ENCODE results near the gene TBC1D5.
"Not testable (repeated sequence)": the region's sequence is repeated elsewhere in the genome, so short reads cannot be mapped to it uniquely, and the experiment has no call there.

Gene TBC1D5

DNA sequence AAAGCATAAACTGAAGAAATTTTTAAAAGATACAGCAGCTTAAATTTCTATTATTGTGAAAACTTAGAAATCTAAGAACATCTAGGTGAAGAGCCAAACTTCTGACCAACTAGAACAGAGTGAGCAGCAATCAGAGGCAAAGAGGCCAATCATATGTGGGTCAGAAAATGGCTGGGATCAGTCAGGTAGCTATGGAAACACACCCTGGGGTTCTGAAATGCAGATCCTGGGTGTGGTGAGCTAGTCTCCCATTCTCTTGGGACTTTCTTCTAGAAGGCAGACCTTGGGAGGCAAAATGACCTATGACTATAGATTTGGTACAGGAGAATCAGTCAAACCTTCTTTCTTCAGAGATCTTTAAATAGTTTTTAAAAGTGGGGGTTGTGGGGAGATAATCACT lies 385.8 kb downstream of the TBC1D5 start:
- DNase-seq (ENCODE audit: low read depth in 2 of 2), result no peak

DNA sequence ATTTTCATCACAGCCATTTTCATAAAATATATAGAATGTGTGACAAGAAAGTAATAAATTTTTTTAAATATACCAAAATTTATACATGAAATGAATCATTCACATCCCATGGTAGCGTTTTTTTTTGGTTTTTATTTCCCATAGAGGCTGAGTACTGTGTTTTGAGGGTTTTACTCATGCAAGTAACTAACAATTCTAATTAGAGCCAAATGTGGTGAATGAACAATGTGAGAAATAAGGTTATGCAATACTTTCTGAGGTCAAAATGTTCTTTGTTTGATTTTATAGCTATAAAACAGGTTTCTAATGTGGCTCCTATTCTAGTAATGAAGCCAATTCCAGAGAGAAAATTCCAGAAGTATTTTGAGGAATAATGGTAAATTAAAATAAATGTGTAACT lies 386.8 kb downstream of the TBC1D5 start:
- DNase-seq (ENCODE audit: low read depth in 2 of 2), result no peak

DNA sequence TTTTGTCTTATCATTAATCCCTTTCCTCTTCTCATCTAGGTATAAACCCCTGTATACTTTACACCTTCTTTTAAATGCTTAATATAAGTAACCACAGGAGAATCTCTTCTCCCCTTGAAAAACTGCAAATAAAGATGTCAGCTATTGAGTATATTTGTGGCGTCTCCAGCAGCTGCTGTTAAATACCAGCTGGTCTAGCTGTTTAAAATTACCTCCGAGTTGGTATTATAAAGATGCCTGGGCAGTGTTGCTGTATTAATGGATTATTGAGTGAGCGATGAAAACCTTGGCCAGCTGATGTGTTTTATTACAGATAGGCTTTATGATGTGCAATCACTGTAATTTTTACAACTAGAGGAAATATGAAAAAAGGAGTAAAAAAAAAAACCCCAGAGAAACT lies 388.1 kb downstream of the TBC1D5 start:
- no peak for DNase-seq (ENCODE audit: low read depth in 2 of 2)

DNA sequence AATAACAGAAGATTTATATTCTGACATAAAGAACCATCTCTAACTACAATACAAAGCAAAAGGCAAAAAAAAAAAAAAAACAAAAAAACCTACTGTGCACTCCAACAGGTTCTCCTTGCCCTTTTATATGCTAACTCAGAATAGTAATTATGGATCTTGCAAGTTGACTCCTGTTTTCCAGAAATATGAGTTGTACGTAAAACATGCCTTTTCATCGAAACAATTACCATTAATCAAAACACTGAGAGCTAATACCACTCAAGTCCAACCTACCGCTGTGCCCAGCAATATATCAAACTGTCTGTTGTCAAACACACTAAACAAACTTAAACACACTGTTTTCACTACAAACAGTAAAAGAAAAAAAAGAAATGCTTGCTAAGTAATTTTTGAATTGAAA lies 389.8 kb downstream of the TBC1D5 start:
- DNase-seq (ENCODE audit: low read depth in 2 of 2), result no peak

DNA sequence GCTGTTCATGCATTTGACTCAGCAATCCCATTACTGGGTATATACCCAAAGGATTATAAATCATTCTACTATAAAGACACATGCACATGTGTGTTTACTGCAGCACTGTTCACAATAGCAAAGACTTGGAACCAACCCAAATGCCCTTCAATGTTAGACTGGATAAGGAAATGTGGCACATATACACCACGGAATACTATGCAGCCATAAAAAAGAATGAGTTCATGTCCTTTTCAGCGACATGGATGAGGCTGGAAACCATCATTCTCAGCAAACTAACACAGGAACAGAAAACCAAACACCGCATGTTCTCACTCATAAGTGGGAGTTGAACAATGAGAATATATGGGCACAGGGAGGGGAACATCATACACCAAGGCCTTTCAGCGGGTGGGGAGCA lies 391.2 kb downstream of the TBC1D5 start:
- DNase-seq (ENCODE audit: low read depth in 2 of 2), result not testable (repeated sequence)

DNA sequence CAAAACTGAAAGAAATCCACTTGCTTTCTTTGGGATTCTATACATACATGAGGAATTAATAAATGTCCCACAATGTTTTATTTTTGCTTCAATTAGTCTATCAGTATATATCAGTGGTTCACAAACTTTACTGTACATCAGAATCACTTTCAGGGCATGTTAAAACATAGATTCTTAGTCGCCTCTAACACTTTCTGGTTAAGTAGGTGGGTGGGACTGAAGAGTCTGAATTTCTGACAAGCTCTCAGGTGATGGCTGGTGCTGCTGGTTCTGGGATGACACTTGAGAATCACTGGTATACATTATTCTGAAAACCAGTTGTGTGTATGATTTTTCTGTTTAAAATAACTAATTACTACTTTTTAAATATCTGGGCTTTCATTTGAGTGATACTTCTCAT lies 393.3 kb downstream of the TBC1D5 start:
- DNase-seq (ENCODE audit: low read depth in 2 of 2), result no peak

DNA sequence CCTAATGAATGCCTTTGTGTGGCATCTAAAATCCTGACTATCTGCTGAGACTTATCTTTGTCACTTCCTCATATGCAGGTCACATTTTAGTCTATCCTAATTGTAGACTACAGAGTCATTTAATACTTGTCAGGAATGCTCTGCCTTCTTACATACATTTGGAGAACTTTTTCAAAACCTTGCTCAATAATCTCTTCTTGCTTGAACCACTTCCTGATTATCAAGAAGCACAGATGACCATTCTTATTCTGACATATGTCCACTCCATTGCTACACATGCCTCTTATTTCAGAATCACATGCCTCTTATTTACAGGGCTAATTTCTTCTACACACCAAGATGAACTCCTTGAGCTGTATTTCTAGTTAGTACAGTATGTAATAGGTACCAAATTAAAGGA lies 400.3 kb downstream of the TBC1D5 start:
- no peak for DNase-seq (ENCODE audit: low read depth in 2 of 2)

DNA sequence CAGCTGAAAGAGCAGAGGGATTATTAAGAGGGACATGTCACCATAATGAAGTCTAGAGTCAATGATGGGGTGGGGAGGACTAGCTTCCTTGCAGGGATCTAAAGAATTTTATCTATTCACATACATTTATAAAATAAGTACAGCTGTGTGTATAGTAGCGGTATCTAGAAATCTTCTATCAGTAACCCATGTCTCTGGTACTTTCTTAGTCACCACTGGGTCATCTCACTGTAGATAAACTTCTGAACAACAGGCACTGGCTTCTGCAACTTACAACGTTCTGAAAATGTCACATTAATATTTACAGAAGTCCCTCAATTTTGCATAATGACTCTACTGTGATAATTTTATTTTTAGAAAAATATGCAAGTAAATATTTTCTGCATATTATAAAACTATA lies 401.7 kb downstream of the TBC1D5 start:
- DNase-seq (ENCODE audit: low read depth in 2 of 2), result no peak

DNA sequence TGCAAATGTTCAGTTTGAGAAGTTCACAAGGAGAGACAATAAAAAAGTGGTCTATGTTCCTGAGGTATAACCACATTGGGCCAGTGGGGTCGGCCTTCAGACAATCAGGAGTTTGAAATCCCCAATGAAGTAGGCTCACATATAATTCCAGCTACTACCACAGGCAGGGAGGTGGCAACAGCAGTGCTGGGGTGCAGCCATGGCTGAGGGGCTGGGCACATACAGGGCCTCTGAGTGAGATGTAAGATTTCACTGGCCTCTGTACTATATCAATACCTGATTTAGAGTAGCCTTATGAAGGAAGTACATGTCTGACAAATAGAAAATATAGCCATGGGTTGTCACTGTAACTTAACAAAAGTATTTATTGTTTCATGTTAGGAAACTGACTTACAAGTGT lies 402.2 kb downstream of the TBC1D5 start:
- DNase-seq (ENCODE audit: low read depth in 2 of 2), result no peak

DNA sequence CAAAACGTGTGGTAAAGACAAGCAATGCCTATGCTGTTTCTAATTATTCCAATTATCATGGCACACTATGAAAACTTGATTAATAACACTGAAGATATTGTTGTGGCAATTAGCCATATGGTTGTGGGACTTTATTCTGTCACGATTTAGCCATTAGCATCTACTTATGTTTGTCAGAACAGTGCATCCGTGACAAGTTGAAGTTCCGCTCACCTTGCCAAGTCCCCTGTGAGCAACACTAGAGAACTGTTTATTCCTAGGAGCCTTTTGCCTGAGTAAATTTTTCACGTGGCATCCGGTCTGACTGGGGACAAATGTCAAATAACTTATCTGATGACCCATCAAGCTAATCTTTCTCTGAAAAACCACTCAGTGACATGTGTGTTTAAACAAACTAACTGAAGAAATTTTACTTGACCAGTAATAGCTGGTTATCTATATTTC lies 403.3 kb downstream of the TBC1D5 start:
- DNase-seq (ENCODE audit: low read depth in 2 of 2), result no peak

DNA sequence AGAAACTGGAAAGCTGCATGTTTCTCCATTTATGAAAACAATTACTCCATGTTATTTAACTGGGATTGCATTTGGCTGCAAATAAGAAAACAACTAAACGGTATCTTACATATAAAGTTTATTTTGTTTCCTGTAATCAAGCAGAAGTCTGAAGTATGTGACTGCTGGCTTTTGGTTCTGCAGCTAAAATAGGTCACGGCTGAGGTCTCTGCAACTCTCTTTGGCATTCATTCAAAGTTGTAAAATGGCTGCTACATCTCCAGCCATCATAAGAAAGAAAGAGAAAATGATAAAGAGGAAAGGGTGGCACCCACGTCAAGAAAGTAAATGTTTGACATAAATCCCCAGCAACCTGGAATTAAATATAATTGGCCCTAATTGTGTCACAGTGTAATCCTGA lies 406.1 kb downstream of the TBC1D5 start:
- no peak for DNase-seq (ENCODE audit: low read depth in 2 of 2)

DNA sequence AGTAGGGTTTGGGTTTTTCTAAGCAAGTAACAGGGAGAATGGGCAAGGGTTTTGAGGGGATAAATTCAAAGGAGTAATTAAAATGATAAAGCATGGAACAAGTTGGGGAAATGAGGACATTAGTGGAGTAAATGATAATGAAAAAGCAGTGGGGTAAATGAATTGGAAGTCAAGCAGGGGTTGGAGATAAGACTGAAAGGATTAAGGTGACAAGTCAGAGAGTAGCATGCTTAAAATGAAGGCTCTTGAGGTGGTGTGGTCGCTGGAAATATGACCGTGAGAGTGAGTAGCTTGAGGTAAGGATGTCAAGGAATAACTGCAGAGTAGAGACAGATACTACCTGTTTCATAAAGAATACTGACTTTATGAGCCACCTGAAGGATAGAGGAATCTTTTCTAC lies 408.5 kb downstream of the TBC1D5 start:
- DNase-seq (ENCODE audit: low read depth in 2 of 2), result no peak

DNA sequence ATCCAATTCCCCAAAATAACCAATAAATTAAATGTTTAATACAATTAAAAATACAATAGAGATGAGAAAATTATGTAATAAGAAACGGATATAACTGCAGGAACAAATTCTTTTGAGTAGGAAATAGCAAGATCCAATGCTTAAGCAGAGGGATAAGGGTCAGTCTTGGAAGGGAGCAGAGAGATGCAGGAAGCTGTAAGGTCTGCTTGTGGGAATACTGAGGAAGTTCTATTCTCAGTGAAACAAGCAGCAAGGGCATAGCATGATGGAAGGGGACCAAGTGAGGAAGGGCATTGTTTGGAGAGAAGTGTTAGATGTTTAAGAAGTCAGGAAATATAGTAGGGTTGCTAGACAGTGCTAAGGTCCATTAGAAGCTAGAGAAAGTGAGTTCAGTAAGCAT lies 409.0 kb downstream of the TBC1D5 start:
- DNase-seq (ENCODE audit: low read depth in 2 of 2), result no peak

DNA sequence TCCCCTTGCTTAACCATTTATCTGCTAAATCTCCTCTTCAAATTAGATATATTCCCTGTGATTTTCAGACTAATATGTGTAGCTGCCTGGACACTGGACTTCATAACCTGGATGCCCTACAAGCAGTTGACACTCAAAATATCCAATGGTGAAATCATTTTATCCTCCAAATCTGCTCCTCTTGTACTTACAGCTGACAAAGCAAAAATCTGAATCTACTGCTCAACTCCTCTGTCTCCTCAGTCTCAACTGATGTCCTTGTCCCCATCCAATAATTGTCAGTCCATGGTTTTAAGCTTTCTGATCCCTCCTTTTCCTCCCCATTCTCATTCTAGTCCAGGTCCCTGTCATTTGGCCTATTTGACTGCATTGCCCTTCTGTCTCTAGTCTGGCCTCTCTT lies 411.8 kb downstream of the TBC1D5 start:
- DNase-seq (ENCODE audit: low read depth in 2 of 2), result no peak

DNA sequence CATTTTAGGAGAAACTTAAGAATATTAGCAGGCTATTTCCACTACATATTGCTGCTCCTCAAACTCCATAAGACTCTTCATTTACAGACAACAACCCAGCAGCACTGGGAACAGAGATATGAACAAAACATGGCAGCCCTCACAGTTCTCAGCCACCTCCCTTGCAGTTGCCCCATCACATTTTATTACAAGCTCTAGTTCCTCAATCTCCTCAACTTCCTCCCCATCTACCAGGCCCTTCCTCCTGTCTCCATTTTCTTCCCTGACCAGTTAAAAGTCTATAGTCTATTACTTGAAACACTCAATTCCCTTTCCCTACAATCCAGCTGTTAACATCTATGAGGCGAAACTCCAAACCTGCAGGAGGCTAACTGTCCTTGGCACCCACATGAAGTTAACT lies 412.5 kb downstream of the TBC1D5 start:
- DNase-seq (ENCODE audit: low read depth in 2 of 2), result no peak

DNA sequence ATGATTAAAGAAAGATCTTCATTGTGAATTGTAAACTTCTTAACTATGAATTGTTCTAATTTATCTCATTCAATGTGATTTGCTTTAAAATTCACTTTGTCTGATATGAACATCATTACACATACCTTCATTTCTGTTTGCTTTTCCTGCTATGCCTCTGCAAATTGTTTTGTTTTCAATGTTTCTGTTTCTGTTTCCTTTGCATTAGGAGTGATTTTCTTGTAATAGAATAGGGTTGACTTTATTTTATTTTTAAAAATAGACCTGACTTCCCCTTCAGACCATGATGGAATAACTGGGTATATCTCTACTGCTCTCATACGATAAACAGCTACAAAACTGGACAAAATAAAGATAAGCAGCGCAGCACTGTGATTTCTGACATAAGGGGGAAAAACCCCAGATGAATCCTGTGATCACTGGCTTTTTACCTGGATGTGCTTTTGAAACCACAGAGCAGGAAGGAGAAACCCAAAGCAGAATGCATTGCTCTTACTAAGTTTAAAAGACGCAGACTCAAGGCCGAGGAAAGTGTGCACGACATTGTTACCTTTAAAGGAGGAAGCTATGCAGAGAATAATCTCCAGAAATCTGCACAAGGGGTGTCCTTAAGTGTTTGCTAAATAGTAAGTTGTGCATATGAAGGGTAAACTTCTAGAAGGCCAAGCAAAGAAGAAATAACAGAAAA lies 420.2 kb downstream of the TBC1D5 start:
- DNase-seq (ENCODE audit: low read depth in 2 of 2), result no peak

DNA sequence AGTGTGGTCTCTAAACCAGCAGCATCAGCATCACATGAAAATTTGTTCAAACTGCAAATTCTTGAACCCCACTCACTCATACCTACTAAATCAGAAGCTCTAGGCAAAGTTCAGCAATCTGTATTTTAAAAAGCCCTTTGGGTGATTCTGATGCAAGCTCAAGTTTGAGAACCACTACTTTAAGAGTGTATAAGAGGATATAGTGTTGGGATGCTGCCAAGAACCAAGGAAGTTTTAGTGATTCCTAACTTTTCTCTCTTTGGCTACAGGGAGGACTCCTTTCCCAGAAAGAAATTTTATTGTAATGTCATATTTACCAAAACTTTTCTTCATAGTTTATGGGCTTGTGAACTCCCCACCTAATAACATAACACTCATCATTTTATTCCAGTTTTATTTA lies 422.2 kb downstream of the TBC1D5 start:
- no peak for DNase-seq (ENCODE audit: low read depth in 2 of 2)

DNA sequence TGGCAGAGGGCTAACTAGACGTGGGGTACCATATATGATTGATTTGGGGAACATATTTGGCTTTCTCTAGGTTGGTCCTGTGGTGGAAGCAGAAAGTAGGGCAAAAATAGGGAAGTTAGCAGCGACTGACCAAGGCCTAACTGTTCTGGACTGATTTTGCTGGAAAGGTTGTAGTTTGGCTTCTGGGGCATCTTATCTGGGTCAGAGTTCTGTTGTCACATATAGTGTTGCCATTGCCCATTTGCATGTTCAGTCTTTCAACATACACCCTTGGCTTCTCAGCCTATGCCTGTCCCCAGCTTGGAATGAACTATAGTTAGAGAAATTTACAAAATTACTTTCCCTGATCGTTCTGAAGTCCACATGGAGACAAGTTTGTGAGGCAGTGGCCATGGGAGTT lies 426.5 kb downstream of the TBC1D5 start:
- no peak for DNase-seq (ENCODE audit: low read depth in 2 of 2)

DNA sequence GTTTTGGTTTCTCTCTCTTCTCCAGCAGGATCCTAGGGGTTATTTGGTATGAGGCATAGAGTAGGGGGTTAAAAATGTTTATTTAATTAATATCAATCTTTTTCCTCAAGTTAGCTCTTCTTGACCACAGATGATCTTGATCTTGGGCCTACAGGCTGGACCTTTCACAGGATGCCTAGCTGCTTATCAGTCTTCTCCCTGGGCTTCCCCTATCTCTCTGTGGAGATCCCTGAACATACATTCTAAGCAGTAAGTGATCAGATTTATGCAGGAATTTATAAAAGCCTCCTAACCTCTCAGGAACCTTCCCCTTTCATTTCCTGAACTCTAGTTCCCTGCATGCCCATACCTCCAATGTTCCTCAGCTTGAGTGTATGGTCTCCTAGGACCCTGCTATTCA lies 428.3 kb downstream of the TBC1D5 start:
- DNase-seq (ENCODE audit: low read depth in 2 of 2), result no peak

DNA sequence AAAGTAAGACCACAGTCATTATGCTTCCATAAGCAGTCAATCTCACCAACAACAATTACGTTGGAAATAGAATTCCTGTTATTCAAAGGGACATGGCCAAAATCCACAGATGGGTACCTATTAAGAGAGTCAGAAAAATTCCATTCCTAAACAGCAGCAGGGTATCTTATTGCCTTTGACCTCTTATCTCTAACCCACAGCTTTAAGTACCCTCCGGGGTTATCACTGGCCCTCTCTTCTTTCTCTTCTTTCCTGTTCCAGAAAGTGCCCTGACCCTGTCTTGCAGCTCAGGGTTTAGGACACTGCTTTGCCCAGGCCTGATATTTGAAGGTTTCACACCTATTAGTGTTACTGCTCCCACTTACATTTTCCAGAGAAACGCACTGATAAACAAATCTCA lies 428.7 kb downstream of the TBC1D5 start:
- no peak for DNase-seq (ENCODE audit: low read depth in 2 of 2)

DNA sequence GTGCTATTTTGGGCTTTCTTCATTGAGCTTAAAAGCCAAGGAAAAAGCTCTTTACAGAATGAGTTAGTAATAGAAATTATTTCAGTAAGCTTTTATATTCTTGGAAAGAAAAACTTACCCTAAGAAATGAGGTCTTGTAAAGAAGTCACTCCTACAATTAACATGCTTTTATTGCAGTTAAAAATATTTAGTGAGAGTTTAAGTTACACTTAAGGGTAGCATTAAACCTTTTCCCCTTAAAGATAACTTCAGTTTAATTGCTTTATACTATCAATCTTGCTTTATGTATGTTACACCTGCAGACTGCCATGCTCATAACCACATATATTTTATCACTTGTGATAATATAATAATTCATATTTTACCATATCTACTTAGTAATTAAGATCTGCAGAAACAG lies 431.4 kb downstream of the TBC1D5 start:
- no peak for DNase-seq (ENCODE audit: low read depth in 2 of 2)

DNA sequence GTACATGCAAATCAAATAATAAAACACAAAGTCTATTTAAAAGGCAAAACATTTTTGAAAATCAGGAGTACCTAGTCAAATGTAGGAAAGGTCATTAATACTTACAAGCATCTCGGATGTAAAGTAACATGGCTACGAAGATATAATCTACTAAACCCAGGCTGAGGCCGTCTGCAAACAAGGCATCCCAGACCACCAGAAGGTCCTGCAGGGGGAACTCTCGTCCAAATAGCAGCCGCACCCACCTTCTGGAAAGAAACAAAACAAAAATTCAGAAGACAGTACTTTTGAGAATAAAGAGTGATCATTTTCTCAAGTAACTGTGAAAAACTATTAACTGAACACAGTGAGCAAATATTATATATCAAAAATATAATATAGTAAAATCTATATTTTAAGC lies 434.5 kb downstream of the TBC1D5 start:
- DNase-seq (ENCODE audit: low read depth in 2 of 2), result no peak

DNA sequence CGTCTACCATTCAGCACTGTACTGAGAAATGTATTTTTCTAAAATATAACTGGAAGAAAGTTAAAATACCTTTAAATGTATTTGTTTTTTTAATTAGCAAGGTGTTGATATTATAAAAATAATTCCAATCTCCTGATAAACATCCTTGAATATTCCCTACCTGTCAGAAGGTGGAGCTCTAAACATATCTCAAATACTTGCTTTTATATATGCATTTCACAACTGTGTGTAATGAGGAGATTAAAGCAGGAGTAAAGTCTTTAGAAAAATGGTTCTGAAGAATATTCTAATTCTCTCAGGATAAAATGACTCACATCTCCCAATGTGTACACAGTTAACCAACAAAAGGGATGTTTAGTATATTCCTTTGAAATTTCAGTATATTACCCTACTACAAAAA lies 434.9 kb downstream of the TBC1D5 start:
- DNase-seq (ENCODE audit: low read depth in 2 of 2), result no peak

DNA sequence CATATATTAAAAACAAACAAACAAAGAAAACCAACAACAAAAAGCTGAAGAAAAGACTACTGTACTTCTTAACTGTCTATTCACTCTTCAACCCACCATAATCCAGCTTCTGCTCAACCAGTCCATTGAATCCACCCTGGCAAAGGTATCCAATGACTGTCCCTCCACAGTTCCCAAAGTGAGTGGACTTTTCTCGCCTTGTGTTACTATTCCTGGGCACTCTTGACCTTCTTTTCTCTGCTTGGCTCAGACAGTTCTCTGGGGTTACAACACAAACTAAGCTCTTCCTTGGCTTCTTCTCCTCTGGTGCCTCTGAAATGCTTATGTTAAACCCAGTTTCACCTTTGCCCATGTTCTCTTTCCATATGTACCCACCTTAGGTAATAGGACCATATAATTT lies 437.5 kb downstream of the TBC1D5 start:
- DNase-seq (ENCODE audit: low read depth in 2 of 2), result no peak

Measured in activated CD4-positive, alpha-beta T cell treated with anti-CD3 and anti-CD28 coated beads for 24 hours (primary cell).